GM19468 (cell line): Measurements from ENCODE around the gene CAST.

Source experiments
- ATAC-seq: cut with Tn5 transposase; IDR thresholded peaks from one replicate; pipeline ENCODE4 v1.9.1; 2021; ENCODE audit warnings: mild to moderate bottlenecking, moderate library complexity, moderate number of reproducible peaks; ENCODE audit not compliant: unreplicated experiment; ENCODE audit errors: extremely low read depth

Gene CAST

DNA sequence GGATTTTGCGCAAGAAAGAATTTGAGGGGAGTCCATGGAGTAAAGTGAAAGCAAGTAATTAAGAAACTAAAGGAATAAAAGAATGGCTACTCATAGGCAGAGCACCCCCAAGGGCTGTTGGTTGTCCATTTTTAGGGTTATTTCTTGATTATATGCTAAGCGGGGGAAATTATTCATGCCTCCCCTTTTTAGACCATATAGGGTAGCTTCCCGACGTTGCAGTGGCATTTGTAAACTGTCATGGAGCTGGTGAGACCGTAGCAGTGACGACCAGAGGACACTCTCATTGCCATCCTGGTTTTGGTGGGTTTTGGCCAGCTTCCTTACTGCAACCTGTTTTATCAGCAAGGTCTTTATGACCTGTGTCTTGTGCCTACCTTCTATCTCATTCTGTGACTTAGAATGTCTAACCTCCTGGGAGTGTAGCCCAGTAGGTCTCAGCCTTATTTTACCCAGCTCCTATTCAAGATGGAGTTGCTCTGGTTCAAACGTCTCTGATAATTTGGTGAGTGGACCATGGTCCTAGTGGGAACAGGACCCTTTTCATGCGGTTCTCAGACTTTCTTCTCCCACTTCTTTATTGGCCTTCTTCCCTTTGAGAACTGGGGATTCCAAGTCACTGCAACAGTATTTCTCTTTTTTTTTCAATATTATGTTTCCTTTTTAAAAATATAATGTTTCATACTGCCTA is 146.8 kb downstream of the CAST start:
- ATAC-seq: no peak

DNA sequence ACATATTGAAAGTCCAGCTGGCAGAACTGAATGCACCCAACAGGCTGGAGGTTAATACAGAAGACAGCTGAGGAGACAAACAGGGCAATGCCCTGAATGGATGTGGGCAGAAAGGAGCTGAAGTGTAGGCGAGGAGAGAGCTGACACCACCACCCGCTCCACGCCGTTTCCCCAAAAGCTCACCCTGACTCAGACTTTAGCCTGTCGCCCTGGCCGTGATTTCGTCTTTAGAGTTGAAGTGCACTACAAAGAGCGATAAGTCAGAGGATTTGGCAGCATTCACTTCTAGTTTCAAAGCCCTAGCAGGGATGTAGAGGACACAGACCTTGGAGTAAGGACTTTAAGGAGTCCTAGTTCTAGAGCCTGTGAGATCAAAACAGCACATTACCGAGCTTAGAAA is 147.7 kb downstream of the CAST start:
- ATAC-seq: no peak

DNA sequence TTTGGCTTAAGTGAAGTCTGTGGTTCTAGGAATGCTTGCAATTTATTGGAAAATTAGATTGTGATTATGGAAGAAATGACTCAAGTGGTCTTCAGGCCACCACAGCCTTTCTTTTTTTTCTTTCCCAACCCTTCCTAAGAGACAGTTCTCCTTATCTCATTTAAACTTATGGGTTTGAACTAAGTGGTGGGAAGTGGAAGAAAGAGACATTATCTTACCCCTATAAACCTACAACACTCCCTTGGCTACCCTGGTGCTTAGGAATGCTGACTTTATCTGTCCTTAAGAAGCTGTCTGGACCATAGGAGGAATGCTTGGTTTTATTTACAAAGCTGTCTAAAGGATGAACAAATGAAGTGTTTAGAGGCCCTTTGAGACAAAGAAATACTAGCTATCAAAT is 150.7 kb downstream of the CAST start:
- ATAC-seq: no peak

DNA sequence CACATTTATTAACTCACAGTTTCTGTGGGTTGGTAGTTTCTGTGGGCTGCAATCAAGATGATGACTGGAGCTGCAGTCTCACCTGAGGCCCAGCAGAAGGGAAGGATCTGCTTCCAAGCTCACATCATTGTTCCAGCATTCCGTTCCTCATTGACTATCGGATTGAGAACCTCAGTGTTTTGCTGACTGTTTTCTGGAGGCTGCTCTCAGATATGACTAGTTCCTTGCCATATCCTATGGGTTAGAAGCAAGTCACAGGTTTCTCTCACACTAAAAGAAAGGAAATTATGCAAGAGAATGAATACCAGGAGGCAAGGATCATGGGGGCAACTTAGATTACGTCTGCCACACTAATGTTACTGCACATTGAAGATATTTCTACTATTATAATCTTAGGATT is 151.9 kb downstream of the CAST start:
- ATAC-seq: no peak

DNA sequence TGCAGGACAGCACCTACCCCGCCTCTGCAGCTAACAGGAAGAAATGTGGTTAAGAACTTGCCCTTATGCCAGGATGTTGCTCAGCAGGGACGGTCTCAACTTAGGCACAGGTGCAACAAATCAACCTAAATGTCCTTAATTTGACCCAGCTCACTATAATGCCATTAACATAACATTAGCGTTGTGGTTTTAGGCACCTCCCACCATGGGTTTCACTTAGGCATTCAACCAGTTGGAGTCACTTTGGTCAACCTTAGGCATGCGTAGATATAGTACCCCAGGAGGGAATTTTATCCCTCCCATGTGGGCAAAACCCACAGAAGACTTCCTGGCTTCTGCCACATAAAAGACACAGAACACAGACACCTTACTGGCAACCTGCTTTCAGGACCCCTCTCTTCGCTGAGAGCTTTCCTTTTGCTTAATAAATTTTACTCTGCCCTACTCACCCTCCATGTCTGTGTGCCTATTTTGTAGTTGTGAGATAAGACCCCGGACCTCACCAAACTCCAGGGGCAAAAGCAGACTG is 154.3 kb downstream of the CAST start:
- peak; percentile 69 for ATAC-seq

DNA sequence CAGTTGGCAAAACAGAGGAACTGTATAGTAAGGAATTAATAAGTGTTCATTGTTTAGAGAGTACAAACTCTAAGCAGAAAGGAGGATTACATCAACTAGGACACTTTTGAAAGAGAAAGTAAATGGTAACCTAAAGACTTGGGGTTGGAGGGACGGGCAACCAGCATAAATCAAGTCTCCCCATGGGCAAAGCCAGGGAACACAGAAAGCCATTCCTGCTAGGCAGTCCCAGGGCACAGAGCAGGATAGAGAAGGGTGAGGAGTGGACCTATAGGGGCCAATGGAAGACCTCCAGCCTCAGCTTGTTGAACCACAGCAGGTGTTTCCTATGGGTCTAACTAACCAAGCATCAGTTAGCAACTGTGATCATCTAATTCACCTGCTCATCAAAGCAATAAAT is 154.8 kb downstream of the CAST start:
- ATAC-seq: peak; percentile 14

DNA sequence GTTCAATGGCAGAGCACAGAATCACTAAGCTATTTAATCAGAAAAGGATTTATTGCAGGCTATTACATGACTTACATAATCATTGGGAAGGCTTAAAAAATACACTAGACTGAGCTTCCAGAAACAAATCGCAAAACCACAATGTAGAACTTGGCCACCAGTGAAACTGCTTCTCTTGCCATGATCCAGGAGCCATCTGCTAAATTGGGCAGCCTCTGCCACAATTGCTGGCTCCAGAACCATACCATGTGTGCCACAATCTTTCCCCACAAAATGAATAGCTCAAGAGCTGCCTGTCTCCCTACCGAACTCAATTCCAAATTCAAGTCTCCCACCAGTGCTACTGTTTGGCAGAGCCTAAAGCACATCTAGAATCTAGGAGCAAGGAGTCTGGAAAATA is 155.3 kb downstream of the CAST start:
- no peak for ATAC-seq

DNA sequence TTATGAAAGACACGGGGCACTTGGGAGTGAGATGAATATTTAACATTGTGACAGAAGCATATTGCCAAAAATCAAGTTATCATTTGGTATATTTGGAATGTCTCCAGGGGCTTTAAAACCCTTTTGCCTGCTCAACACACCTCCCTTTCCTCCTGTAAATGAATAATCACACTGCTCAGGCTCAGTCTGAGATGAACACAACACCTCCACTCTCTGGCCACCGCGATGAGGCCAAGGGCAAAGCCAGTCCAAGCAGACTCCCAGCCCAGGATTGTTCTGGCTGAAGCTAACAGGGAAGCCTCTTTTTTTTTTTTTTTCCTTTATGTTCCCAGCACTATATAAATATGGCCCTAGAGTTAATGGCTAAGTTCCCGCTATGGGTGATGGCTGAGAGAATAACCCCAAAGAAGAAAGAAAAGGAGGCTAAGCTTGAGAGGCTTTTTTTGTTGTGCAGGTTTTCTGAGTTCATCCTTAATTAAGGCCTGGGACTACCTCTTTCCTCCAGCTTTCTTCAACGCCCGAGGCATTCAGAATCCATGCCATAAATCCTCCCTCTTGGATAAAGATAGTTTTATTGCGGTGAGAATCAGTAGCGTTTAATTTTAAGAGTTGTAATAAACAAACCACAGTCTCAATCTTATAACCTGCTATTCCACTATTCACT is 156.1 kb downstream of the CAST start:
- ATAC-seq: no peak

DNA sequence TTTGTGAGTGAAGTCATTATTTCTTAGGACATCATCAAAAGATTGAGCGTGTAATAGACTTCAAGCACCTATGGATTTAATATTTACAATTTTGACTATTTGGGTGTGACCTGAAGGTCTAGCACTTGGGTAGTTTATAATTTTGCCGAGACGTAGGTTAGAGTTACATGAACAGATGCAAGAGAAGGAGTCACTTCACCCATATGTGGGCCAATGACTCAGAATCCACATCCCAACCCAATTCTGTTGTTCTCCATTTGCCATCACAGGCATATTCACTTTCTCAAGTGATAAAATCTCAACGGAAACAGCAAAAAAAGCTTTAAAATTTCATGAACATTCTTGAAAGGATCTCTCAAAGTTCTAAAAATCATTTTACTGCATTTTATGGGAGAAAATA is 157.6 kb downstream of the CAST start:
- ATAC-seq: no peak

DNA sequence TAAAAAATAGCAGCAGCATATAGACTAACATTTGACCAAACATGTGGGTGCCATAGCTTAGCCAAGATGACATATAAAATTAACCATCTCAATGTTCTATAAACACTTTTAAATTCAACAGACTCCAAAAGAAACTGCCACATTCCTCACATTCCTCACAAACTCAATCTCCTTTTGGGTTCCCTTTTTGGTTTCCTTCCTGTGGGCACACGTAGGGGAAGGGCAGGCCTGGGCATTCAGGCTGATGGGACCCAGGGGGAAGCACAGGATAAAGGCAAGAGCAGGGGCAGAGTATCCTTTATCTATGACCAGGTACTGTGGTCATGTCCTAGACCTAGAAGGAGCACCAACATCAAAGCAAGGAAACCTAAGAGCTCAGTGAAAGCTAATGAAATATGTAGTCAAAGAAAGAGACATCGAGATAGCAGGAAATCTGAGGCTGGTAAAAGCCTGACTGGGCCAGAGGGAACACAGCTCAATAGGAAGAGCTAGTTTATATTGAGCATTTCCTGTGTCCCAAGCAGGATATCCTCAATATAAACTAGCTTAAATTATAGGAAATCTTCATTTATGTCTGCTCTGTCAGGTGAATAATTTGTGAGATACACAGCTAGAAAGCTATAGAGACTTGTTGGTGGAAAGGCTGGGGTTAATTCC is 159.2 kb downstream of the CAST start:
- ATAC-seq: no peak

DNA sequence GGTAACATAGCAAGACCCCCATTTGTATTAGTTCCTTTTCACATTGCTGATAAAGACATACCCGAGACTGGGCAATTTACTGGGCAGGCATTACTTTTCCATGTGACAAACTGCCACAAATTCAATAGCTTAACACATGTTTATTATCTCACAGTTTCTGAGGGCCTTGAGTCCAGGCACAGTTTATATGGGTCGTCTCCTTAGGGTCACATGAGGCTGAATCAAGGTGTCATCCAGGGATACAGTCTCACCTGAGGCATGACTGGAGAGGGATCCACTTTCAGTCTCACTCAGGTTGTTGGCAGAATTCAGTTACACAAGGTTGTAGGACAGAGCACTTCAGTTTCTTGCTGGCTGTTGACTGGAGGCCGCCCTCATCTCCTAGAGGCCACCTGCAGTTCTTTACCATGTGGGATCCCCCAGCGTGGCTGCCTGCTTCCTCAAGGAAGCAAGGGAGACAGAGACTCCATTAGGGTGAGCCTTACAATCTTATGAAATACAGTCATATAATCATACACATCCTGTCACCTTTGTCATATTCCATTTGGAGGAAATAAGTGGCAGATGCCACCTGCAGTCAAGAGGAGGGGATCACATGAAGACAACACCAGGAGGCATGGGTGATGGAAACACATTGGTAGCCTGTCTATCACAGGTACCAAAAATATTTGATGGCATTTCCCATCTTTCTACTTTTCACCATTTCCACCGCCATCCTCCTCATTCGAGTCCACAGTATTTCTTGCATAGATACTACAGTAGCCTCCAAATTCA is 160.7 kb downstream of the CAST start:
- no peak for ATAC-seq

DNA sequence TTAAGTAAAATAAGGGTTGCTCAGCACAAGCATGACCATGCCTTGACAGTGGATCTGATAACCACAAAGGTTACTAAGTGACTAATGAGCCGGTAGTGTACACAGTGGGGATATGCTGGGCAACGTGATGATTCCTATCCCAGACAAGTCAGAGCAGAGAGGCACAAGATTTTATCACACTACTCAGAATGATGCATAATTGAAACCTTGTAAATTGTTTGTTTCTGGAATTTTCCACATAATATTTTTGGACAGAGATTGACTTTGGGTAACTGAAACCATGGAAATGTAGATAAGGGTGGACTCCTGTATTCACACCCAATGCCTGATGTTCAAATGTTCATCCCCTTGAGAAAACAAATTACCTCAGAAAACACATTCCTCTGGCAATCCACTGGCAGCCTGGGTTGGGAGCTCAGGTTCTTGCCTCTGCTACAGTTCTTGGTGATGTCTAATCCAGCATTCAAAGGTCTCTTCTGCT is 161.8 kb downstream of the CAST start:
- ATAC-seq: peak; percentile 68
